Mesangial cell (primary cell): ENCODE results near the gene ADCY2. TPM values are rescaled to one million over a fixed set of nuclear protein-coding genes. Genes with fewer than 3 reads are reported as not detected.

ENCODE experiments used
- total RNA-seq: library from RNA; depleted of rRNA; stranded (reverse); fragments of >200 nt; gene quantifications from 2 replicates; pipeline ENCODE4 v1.2.3, GENCODE V29; 2015

The ADCY2 gene
- not detected in 2 replicates for total RNA-seq

DNA sequence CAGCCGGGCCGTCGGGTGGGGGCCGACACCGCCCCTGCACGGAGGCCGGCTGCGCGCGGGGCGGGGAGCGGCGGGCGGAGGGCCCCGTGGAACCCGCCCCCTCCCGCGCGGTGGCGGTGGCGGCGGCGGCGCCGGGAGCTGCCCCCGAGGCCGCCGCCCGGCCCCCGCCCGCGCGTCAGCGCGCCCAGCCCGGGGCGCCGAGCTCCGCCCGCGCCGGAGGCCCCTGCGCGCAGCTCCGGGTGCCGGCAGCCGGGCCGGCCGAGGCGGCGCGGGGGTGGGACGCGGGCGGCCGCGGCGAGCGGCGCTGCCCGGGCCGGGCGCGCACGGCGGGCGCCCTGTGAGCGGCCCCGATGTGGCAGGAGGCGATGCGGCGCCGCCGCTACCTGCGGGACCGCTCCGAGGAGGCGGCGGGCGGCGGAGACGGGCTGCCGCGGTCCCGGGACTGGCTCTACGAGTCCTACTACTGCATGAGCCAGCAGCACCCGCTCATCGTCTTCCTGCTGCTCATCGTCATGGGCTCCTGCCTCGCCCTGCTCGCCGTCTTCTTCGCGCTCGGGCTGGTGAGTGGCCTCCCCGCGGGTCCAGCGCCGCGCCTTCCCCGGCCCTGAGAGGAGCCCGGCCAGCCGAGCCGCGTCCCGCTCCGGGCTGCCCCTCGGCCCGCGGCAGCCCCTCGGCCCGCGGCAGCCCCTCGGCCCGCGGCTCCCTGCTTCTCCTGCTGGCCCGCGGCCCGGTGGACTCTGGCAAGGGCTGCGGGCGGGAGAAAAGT lies at the start of gene ADCY2:
TSS of gene ADCY2 (plus strand) at position 192 of the 766 bp plus-strand sequence. CDS start at position 351, 159 bp downstream.

DNA sequence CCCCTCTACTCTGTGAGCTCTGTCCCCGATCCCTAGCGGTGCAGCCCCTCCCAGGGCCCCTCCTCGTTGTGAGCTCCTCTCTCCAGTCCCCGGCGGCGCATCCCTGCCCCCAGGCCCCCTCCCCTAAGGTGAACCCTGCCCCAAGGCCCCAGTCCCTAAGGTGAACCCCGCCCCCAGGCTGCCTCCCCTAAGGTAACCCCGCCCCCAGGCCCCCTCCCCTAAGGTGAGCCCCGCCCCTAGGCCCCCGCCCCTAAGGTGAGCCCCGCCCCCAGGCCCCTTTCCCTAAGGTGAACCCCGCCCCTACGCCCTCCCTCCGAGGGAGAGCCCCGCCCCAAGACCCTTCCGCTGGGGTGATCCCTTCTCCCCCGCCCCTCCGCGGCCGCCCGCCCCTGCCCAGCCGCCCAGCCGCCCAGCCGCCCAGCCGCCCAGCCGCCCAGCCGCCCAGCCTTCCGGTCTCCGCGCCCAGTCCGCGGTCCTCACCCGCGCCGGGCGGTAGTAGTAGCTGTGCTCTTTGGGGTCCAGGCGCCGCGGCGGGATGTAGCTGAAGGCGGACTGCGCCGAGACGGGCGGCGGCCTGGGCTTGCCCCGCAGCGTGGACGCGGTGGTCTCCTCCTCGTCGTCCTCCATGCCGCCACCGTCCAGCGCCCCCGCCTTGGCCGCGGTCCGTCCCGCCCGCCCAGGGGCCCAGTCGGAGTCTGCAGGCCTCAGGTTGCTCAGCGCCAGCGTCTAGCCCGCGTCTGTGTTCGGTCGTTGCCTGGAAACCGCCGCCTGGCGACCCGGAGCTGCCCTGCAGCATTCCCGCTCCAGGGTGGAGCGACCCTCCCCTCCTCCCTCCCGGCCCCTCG lies 454.7 kb downstream of the ADCY2 start, which contains the start of gene CFAP90:
TSS of gene CFAP90 (minus strand) at position 739 of the 845 bp plus-strand sequence. CDS start at position 627, 112 bp downstream.

DNA sequence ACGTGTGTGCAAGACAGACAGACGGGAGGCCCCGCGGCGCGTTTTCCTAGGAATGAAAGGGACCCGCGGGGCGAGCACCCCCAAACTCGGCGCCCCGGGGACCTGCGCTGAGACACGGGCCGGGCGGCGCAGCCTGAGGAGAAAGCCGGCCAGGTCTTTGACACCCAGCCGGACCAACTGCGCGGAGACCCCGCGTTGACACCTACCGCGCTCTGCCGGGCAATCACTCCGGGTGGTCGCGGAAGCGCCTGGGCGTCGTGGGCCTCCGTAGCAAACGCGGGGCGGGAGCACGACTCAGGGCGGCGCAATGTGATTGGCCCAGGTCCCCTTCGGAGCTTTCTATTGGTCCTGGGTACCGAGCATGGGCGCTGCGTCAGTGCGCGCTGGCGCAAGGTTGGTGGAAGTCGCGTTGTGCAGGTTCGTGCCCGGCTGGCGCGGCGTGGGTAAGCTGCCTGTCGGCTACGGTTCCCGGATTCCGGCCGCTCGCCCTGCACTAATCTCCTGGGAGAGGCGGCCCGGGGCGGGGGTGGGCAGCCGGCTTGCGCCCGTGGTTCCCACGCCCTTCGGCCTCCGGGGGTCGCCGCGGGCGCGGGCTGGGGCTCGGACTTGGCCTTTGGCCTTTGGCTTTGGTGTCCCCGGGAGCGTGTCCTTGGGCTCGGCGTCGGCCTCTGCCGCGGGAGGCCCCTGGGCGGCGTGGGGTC lies 473.0 kb downstream of the ADCY2 start, which contains the start of the genes FASTKD3 and MTRR:
TSS of gene FASTKD3 (minus strand) at position 259 of the 701 bp plus-strand sequence. CDS start 948 bp downstream, outside the sequence.
TSS of gene MTRR (plus strand) at position 376 of the 701 bp plus-strand sequence. CDS start 1,647 bp downstream, outside the sequence.

